HepG2 (cell line): ENCODE measurements around the gene CDH22. TPM values are rescaled to one million over a fixed set of nuclear protein-coding genes. Genes with fewer than 3 reads are reported as not detected.
A peak's percentile ranks its signal among the peaks of the same experiment; 100 is the strongest.

Experiments
- ATF2 ChIP-seq: sonication (generic); formaldehyde crosslinking; IDR thresholded peaks from 2 replicates; pipeline ENCODE4 v1.4.0; 2020; ENCODE audit warnings: missing genetic modification reagents
- ATF6 ChIP-seq: sonication (generic); formaldehyde crosslinking; conservative IDR thresholded peaks from 2 replicates; pipeline ENCODE4 v1.4.0; 2020; ENCODE audit warnings: missing genetic modification reagents
- ATRX ChIP-seq: sonication (generic); formaldehyde crosslinking; IDR thresholded peaks from 2 replicates; pipeline ENCODE4 v1.4.0; 2020; ENCODE audit warnings: missing genetic modification reagents, borderline replicate concordance
- DZIP1 ChIP-seq: sonication (generic); formaldehyde crosslinking; IDR thresholded peaks from 2 replicates; pipeline ENCODE4 v1.5.0; 2020; ENCODE audit warnings: mild to moderate bottlenecking, missing genetic modification reagents
- ESRRA ChIP-seq: sonication (generic); formaldehyde crosslinking; IDR thresholded peaks from 2 replicates; pipeline ENCODE4 v1.5.1; 2020; ENCODE audit warnings: mild to moderate bottlenecking, low read depth, missing genetic modification reagents
- HES4 ChIP-seq: sonication (generic); formaldehyde crosslinking; IDR thresholded peaks from 2 replicates; pipeline ENCODE4 v1.9.0; 2021; ENCODE audit warnings: mild to moderate bottlenecking, missing genetic modification reagents, borderline replicate concordance
- JARID2 ChIP-seq: sonication (generic); formaldehyde crosslinking; IDR thresholded peaks from 2 replicates; pipeline ENCODE4 v1.8.1; 2023; ENCODE audit warnings: missing genetic modification reagents, inconsistent platforms; ENCODE audit not compliant: insufficient replicate concordance
- KDM2A ChIP-seq: sonication (generic); formaldehyde crosslinking; IDR thresholded peaks from 2 replicates; pipeline ENCODE4 v1.4.0; 2020; ENCODE audit warnings: low read depth, missing genetic modification reagents, borderline replicate concordance
- KLF6 ChIP-seq: IDR thresholded peaks from 2 replicates; pipeline ENCODE4 v1.8.0; 2016; ENCODE audit warnings: missing biosample characterization, missing genetic modification reagents
- MTA1 ChIP-seq: sonication (generic); formaldehyde crosslinking; IDR thresholded peaks from 2 replicates; pipeline ENCODE4 v1.4.0; 2020; ENCODE audit warnings: missing genetic modification reagents, mild to moderate bottlenecking, borderline replicate concordance
- MXI1 ChIP-seq: IDR thresholded peaks from 3 replicates; pipeline ENCODE4 v1.6.1; 2012; ENCODE audit warnings: low read depth, low read length, inconsistent platforms, borderline replicate concordance
- NBN ChIP-seq: fragments of 450-650 bp; conservative IDR thresholded peaks from 2 replicates; pipeline ENCODE4 v1.6.1; 2017
- NFKBIZ ChIP-seq: IDR thresholded peaks from 2 replicates; pipeline ENCODE4 v1.6.1; 2018; ENCODE audit warnings: missing genetic modification reagents, missing compliant biosample characterization
- SOX5 ChIP-seq: IDR thresholded peaks from 2 replicates; pipeline ENCODE4 v1.6.1; 2016; ENCODE audit warnings: borderline replicate concordance
- TCF7L2 ChIP-seq: IDR thresholded peaks from 2 replicates; pipeline ENCODE4 v1.6.1; 2011; ENCODE audit warnings: mild to moderate bottlenecking, low read depth, low read length, moderate library complexity
- ZNF3 ChIP-seq: IDR thresholded peaks from 2 replicates; pipeline ENCODE4 v1.7.0; 2017; ENCODE audit warnings: inconsistent platforms
- polyA plus RNA-seq, 8 experiments: library from polyadenylated mRNA; depleted of rRNA in 3 of 8; stranded (reverse) in 7 of 8; unstranded in 1 of 8; fragments of >200 nt; fragmentation: Illumina TruSeq in 4 of 8; extraction: Trizol in 4 of 8; gene quantifications; 2 replicates each; pipeline versions ENCODE4 v1.2.1 to v1.2.3, GENCODE V29; 2011 to 2016; ENCODE audit warnings: low read depth in 4 of 8, missing spikeins in 1 of 8, mixed read lengths in 1 of 8; ENCODE audit not compliant: insufficient read depth in 1 of 8
- total RNA-seq, 5 experiments: library from RNA; depleted of rRNA; stranded (reverse); fragments of >200 nt; fragmentation: Illumina TruSeq; extraction: Trizol; gene quantifications; 2 replicates each; pipeline ENCODE4 v1.2.3, GENCODE V29; 2016; ENCODE audit warnings: low read depth in 1 of 5
- TF ChIP-seq, protein P1 (sequence below): sonication (generic); formaldehyde crosslinking; IDR thresholded peaks from 2 replicates; pipeline ENCODE4 v1.8.0; 2023; ENCODE audit warnings: mild to moderate bottlenecking, missing genetic modification reagents
- TF ChIP-seq, protein P2 (sequence below): sonication (generic); formaldehyde crosslinking; IDR thresholded peaks from 2 replicates; pipeline ENCODE4 v1.4.0; 2020; ENCODE audit warnings: mild to moderate bottlenecking, missing genetic modification reagents

CDH22 gene
- total and polyA plus RNA-seq, 2 of the 13 experiments (the other 11 are each of a cell fraction or from before 2014, with no cell fraction given) = not detected

DNA sequence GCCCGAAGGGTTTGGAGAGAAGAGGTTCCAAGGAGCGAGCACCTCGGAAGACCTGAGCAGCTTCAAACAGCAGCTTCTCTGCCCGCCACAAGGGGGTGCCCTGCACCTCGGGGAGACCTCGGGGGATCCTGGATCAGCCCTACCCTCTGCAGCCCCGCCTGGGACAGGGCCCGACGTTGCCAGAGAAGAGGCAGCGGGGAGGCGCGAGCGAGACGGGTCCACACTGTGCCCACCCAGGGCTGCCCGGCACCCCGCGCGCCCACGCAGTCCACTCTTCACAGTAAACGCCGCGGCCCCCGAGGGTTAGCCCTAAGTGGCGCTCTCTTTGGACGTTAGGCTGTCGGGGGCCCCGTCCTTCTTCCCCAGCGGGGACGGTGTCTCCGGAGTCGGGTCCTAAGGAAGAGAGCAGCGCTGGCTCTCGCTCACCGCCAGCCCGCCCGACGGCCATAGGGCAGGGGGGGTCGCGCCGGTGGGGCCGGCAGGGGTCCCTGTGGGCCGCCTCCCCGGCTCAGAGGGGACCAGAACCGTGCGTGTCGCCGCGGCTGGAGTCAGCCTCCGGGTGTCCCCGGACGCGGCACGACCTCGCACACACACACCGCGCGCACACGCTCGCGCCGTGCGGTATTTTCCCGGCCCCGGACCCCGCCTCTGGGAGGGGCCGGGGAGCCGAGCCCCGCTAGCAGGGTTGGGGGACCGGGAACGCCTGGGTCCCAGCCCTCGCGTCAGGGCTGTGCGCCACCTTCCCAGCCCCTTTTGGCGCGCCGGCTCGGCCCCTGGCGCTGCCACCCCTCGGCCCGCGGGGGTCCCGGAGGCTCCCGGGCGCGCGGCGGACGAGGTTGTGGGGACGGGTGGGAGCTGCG lies 929 bp downstream of the CDH22 start (continued):
- TF ChIP-seq ATF2 (CRISPR knock-in tag) (0 out of 2 replicates have a peak, but pooled peaks have one; percentile 44), NBN (no peak), HES4 (CRISPR knock-in tag) (0 out of 2 replicates have a peak, but pooled peaks have one; percentile 50), MXI1 (no peak), KLF6 (0 out of 2 replicates have a peak, but pooled peaks have one; percentile 54), ATF6 (no peak), DZIP1 (no peak), MTA1 (peak; percentile 56; the same call in 1 of the 2 replicates), ATRX (CRISPR knock-in tag) (no peak), KDM2A (CRISPR knock-in tag) (peak; percentile 74; the same call in 1 of the 2 replicates), TCF7L2 (no peak), NFKBIZ (CRISPR knock-in tag) (peak; percentile 31; the same call in 1 of the 2 replicates), ESRRA (CRISPR knock-in tag) (0 out of 2 replicates have a peak, but pooled peaks have one; percentile 44), SOX5 (CRISPR knock-in tag) (no peak), ZNF3 (no peak), JARID2 (CRISPR knock-in tag) (peak; percentile 76)
- TF ChIP-seq, protein P1, sequence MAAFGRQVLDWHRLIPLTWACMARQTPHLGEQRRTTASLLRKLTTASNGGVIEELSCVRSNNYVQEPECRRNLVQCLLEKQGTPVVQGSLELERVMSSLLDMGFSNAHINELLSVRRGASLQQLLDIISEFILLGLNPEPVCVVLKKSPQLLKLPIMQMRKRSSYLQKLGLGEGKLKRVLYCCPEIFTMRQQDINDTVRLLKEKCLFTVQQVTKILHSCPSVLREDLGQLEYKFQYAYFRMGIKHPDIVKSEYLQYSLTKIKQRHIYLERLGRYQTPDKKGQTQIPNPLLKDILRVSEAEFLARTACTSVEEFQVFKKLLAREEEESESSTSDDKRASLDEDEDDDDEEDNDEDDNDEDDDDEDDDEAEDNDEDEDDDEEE (CRISPR knock-in tag) = no peak; the same call in 1 of the 2 replicates
- TF ChIP-seq, protein P2, sequence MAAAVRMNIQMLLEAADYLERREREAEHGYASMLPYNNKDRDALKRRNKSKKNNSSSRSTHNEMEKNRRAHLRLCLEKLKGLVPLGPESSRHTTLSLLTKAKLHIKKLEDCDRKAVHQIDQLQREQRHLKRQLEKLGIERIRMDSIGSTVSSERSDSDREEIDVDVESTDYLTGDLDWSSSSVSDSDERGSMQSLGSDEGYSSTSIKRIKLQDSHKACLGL (CRISPR knock-in tag) = peak; percentile 83
